Measurements from ENCODE around the gene NKX3-2.

DNA sequence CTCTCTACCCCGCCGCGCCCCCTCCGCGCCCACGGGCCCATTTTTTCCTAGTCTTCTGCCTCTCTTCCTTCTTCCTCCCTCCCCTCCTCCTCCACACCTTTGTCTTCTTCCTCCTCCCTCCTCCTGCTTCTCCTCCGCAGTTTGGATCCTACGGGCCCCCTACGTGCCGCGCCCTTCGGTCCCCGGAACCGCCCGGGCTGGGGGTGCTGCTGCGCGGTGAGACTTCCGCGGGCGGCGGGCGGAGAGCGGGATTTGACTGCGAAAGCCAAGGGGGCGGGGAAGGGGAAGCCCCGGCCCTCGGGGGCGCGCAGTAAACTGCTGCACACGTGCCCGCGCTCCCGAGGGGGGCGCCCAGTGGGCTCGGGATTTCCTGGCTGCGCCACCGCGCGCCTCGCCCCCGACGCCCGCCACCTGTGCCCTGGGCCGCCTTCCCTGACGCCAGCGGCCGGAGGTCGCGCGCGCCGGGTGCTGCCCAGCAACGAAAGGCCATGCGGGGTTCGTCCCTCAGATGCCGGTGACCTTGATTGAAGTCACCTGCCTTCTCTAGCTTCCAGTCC, 3.3 kb upstream of the NKX3-2 start:
- TF ChIP-seq, protein P1, sequence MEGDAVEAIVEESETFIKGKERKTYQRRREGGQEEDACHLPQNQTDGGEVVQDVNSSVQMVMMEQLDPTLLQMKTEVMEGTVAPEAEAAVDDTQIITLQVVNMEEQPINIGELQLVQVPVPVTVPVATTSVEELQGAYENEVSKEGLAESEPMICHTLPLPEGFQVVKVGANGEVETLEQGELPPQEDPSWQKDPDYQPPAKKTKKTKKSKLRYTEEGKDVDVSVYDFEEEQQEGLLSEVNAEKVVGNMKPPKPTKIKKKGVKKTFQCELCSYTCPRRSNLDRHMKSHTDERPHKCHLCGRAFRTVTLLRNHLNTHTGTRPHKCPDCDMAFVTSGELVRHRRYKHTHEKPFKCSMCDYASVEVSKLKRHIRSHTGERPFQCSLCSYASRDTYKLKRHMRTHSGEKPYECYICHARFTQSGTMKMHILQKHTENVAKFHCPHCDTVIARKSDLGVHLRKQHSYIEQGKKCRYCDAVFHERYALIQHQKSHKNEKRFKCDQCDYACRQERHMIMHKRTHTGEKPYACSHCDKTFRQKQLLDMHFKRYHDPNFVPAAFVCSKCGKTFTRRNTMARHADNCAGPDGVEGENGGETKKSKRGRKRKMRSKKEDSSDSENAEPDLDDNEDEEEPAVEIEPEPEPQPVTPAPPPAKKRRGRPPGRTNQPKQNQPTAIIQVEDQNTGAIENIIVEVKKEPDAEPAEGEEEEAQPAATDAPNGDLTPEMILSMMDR (IDR thresholded peaks at IDR 0.05), result no peak
- no peak for TF ChIP-seq POLR2A (IDR thresholded peaks at IDR 0.05)
- no peak for TF ChIP-seq EP300 (IDR thresholded peaks at IDR 0.05)
